Thyroid gland (tissue), 4 donors: ENCODE measurements around the gene DAPK1.

Experiments
- CTCF ChIP-seq, 6 experiments: fragments of 200-600 bp in 3 of 6; fragments of 450-650 bp in 3 of 6; sonication (generic) in 3 of 6; IDR thresholded peaks; one replicate each; pipeline ENCODE4 v1.5.1; 2016 to 2019; ENCODE audit warnings: antibody characterized with exemption in 6 of 6, mild to moderate bottlenecking in 2 of 6, inconsistent platforms in 1 of 6, moderate library complexity in 1 of 6
- POLR2A ChIP-seq, 2 donors: fragments of 450-650 bp; IDR thresholded peaks; one replicate each; pipeline ENCODE4 v1.6.1; 2017; ENCODE audit warnings: antibody characterized with exemption in 2 of 2, mild to moderate bottlenecking in 2 of 2, moderate library complexity in 1 of 2

- no peak for TF ChIP-seq CTCF (IDR thresholded peaks at IDR 0.05)
- no peak for TF ChIP-seq POLR2A (IDR thresholded peaks at IDR 0.05)
Measured at GRCh38 chr9:87622098-87622497, 124.4 kb downstream of the DAPK1 start.
